GM18520 (cell line): ENCODE measurements around the gene PPP2R3B.
"Not testable (repeated sequence)": the region's sequence is repeated elsewhere in the genome, so short reads cannot be mapped to it uniquely, and the experiment has no call there.

Experiments
- ATAC-seq: cut with Tn5 transposase; IDR thresholded peaks from one replicate; pipeline ENCODE4 v1.9.1; 2021; ENCODE audit not compliant: unreplicated experiment

Gene PPP2R3B

GRCh38 chrX:340641-341423 is 45.9 kb downstream of the PPP2R3B start:
- ATAC-seq, result no peak

- ATAC-seq, result no peak
These were observed 46.6 kb downstream of the PPP2R3B start for GRCh38 chrX:340121-340520.

- no peak for ATAC-seq
These were observed 47.8 kb downstream of the PPP2R3B start for GRCh38 chrX:338836-339400.

GRCh38 chrX:338281-338835 is 48.3 kb downstream of the PPP2R3B start:
- ATAC-seq, result no peak

- no peak for ATAC-seq
These were observed 49.3 kb downstream of the PPP2R3B start for GRCh38 chrX:337331-337831.

GRCh38 chrX:336227-336626 is 50.5 kb downstream of the PPP2R3B start:
- ATAC-seq, result no peak

GRCh38 chrX:335758-336155 is 51.0 kb downstream of the PPP2R3B start:
- ATAC-seq, result no peak

- no peak for ATAC-seq
These were observed 51.5 kb downstream of the PPP2R3B start for GRCh38 chrX:334971-335757.

GRCh38 chrX:334331-334891 is 52.3 kb downstream of the PPP2R3B start:
- no peak for ATAC-seq

- no peak for ATAC-seq
These were observed 52.9 kb downstream of the PPP2R3B start for GRCh38 chrX:333611-334311.

GRCh38 chrX:332916-333610 is 53.6 kb downstream of the PPP2R3B start:
- ATAC-seq, result no peak

- ATAC-seq, result no peak
These were observed 54.2 kb downstream of the PPP2R3B start for GRCh38 chrX:332496-332860.

GRCh38 chrX:331825-332495 is 54.7 kb downstream of the PPP2R3B start:
- no peak for ATAC-seq

- ATAC-seq, result no peak
These were observed 55.4 kb downstream of the PPP2R3B start for GRCh38 chrX:331151-331824.

- no peak for ATAC-seq
These were observed 56.0 kb downstream of the PPP2R3B start for GRCh38 chrX:330726-331150.

GRCh38 chrX:330141-330725 is 56.5 kb downstream of the PPP2R3B start:
- not testable (repeated sequence) for ATAC-seq

- no peak for ATAC-seq
These were observed 57.3 kb downstream of the PPP2R3B start for GRCh38 chrX:329291-329910.

GRCh38 chrX:327660-328126 is 59.0 kb downstream of the PPP2R3B start:
- ATAC-seq, result no peak
